Keratinocyte (primary cell): ENCODE results near the gene F11. TPM values are rescaled to one million over a fixed set of nuclear protein-coding genes. Genes with fewer than 3 reads are reported as not detected.
"Not testable (repeated sequence)": the region's sequence is repeated elsewhere in the genome, so short reads cannot be mapped to it uniquely, and the experiment has no call there.

Experiments used
- DNase-seq: peaks from one replicate; pipeline ENCODE4 v3.0.0-alpha.2; 2011; ENCODE audit warnings: low read depth, missing footprints, low spot score
- FAIRE-seq: peaks from 2 replicates; lab custom pipeline; 2011; peaks lifted over from hg19 to GRCh38; lab: Jason Lieb, UNC
- H2AFZ ChIP-seq: 2 replicates; pipeline ENCODE4 v1.6.0; 2012; ENCODE audit warnings: low read length, control low read depth, inconsistent platforms; ENCODE audit not compliant: control insufficient read depth
- H3K27ac ChIP-seq: 2 replicates; pipeline ENCODE4 v1.5.1; 2011; ENCODE audit warnings: low read length; ENCODE audit not compliant: control insufficient read depth, insufficient read depth
- H3K27me3 ChIP-seq: 3 replicates; pipeline ENCODE4 v1.6.0; 2011; ENCODE audit warnings: low read length; ENCODE audit not compliant: control insufficient read depth, insufficient read depth; ENCODE audit errors: extremely low read depth
- H3K36me3 ChIP-seq, 2 experiments: 2 replicates in 1 of 2; 3 replicates in 1 of 2; pipeline ENCODE4 v1.5.1; 2011; ENCODE audit warnings: low read length in 2 of 2, mild to moderate bottlenecking in 1 of 2; ENCODE audit not compliant: control insufficient read depth in 2 of 2, insufficient read depth in 2 of 2; ENCODE audit errors: extremely low read depth in 1 of 2
- H3K4me1 ChIP-seq: 3 replicates; pipeline ENCODE4 v1.5.1; 2011; ENCODE audit warnings: low read length; ENCODE audit not compliant: control insufficient read depth, insufficient read depth; ENCODE audit errors: extremely low read depth
- H3K4me2 ChIP-seq: 3 replicates; pipeline ENCODE4 v1.6.0; 2011; ENCODE audit warnings: low read depth, low read length; ENCODE audit not compliant: control insufficient read depth, insufficient read depth; ENCODE audit errors: extremely low read depth
- H3K4me3 ChIP-seq, 3 experiments: fragments of 200-600 bp in 1 of 3; sonication (generic) in 1 of 3; 2 replicates in 2 of 3; 3 replicates in 1 of 3; pipeline ENCODE4 v1.5.1; 2011 to 2016; ENCODE audit warnings: low read length in 3 of 3, mild to moderate bottlenecking in 3 of 3, control low read depth in 2 of 3, inconsistent platforms in 1 of 3, low read depth in 1 of 3, mixed read lengths in 1 of 3, mixed run types in 1 of 3, moderate library complexity in 1 of 3; ENCODE audit not compliant: control insufficient read depth in 2 of 3, insufficient read depth in 2 of 3; ENCODE audit errors: extremely low read depth in 1 of 3
- H3K79me2 ChIP-seq: 2 replicates; pipeline ENCODE4 v1.6.0; 2012; ENCODE audit warnings: low read length; ENCODE audit not compliant: control insufficient read depth, insufficient read depth
- H3K9ac ChIP-seq: 3 replicates; pipeline ENCODE4 v1.6.0; 2011; ENCODE audit warnings: low read length; ENCODE audit not compliant: control insufficient read depth, insufficient read depth; ENCODE audit errors: extremely low read depth
- H3K9me1 ChIP-seq: 3 replicates; pipeline ENCODE4 v1.6.0; 2011; ENCODE audit warnings: low read length; ENCODE audit not compliant: control insufficient read depth, insufficient read depth; ENCODE audit errors: extremely low read depth
- H3K9me3 ChIP-seq: 2 replicates; pipeline ENCODE4 v1.5.1; 2012; ENCODE audit warnings: low read depth, low read length; ENCODE audit not compliant: control insufficient read depth
- H4K20me1 ChIP-seq: 3 replicates; pipeline ENCODE4 v1.6.0; 2011; ENCODE audit warnings: low read length; ENCODE audit not compliant: control insufficient read depth, insufficient read depth; ENCODE audit errors: extremely low read depth
- CTCF ChIP-seq, 3 experiments: IDR thresholded peaks in 1 of 3; conservative IDR thresholded peaks in 1 of 3; optimal IDR thresholded peaks in 1 of 3; 2 replicates in 2 of 3; 3 replicates in 1 of 3; pipeline versions ENCODE3 to v1.5.1; 2011; ENCODE audit warnings: low read length in 3 of 3, mild to moderate bottlenecking in 3 of 3, moderate library complexity in 2 of 3, control low read depth in 1 of 3, inconsistent platforms in 1 of 3; ENCODE audit not compliant: insufficient read depth in 2 of 3; ENCODE audit errors: extremely low read depth in 1 of 3
- EZH2 ChIP-seq: IDR thresholded peaks from one replicate; pipeline ENCODE4 v1.6.1; 2012; ENCODE audit warnings: inconsistent platforms, mild to moderate bottlenecking, low read length, moderate library complexity
- dilution Hi-C: fragments of 300-500 bp; cut with MboI; formaldehyde crosslinking; loops from one replicate; pipeline ENCODE4 v1.7.0; 2020; ENCODE audit warnings: low sequenced_read_pairs; ENCODE audit not compliant: extremely low pct_ligation_motif_present
- polyA plus RNA-seq, 5 experiments: library from polyadenylated mRNA; depleted of rRNA in 3 of 5; stranded (reverse) in 3 of 5; stranded (forward) in 1 of 5; unstranded in 1 of 5; fragments of >200 nt; gene quantifications; 1 replicate in 1 of 5; 2 replicates in 3 of 5; 3 replicates in 1 of 5; pipeline versions ENCODE4 v1.2.1 to v1.2.3, GENCODE V29; 2011 to 2012; ENCODE audit warnings: missing spikeins in 2 of 5, low read depth in 1 of 5, low replicate concordance in 1 of 5

The F11 gene
- polyA plus RNA-seq, 1 donor (not counting 4 experiments of a cell fraction or from before 2014, with no cell fraction given) = not detected

- FAIRE-seq (no peak), DNase-seq (no peak)
- Histone ChIP-seq H3K27ac (no peak overlapping the region), H4K20me1 (no peaks in the 10 kb centered on the region), H3K79me2 (no peaks in the 10 kb centered on the region), H3K27me3 (no peaks in the 10 kb centered on the region), H3K36me3 (no peaks in the 10 kb centered on the region), H2AFZ (no peak overlapping the region), H3K4me3 (no peak overlapping the region), H3K9me3 (no peaks in the 10 kb centered on the region), H3K4me2 (no peak overlapping the region), H3K9ac (no peak overlapping the region), H3K4me1 (no peaks in the 10 kb centered on the region), H3K9me1 (no peaks in the 10 kb centered on the region)
- TF ChIP-seq EZH2 (no peak), CTCF (optimal IDR thresholded peaks at IDR 0.05 in 1 of 3, IDR thresholded peaks at IDR 0.05 in 1 of 3, conservative IDR thresholded peaks at IDR 0.05 in 1 of 3; ENCODE audit: extremely low read depth in 1 of 3, insufficient read depth in 2 of 3, low read length in 3 of 3) (no peak)
- dilution Hi-C loops = no loop called here
These were observed 41.9 kb downstream of the F11 start for GRCh38 chr4:186307916-186308315.

- Histone ChIP-seq H3K9me1 (no peaks in the 10 kb centered on the region), H4K20me1 (no peaks in the 10 kb centered on the region), H3K9me3 (no peaks in the 10 kb centered on the region), H3K36me3 (no peaks in the 10 kb centered on the region), H3K4me2 (no peak overlapping the region), H2AFZ (no peak overlapping the region), H3K4me3 (no peak overlapping the region), H3K27ac (no peak overlapping the region), H3K4me1 (no peaks in the 10 kb centered on the region), H3K79me2 (no peaks in the 10 kb centered on the region), H3K27me3 (no peaks in the 10 kb centered on the region), H3K9ac (no peak overlapping the region)
- TF ChIP-seq CTCF (optimal IDR thresholded peaks at IDR 0.05 in 1 of 3, IDR thresholded peaks at IDR 0.05 in 1 of 3, conservative IDR thresholded peaks at IDR 0.05 in 1 of 3; ENCODE audit: extremely low read depth in 1 of 3, insufficient read depth in 2 of 3, low read length in 3 of 3) (no peak), EZH2 (no peak)
- FAIRE-seq (no peak), DNase-seq (no peak)
- dilution Hi-C loops = no loop called here
These were observed 52.5 kb downstream of the F11 start for GRCh38 chr4:186318481-186318880.

- H3K27me3 ChIP-seq, H3K9me1 ChIP-seq, DNase-seq, H3K27ac ChIP-seq, H2AFZ ChIP-seq, H3K9me3 ChIP-seq, H3K4me3 ChIP-seq, H3K9ac ChIP-seq, H3K4me2 ChIP-seq, H3K4me1 ChIP-seq, H3K79me2 ChIP-seq, dilution Hi-C loops, H3K36me3 ChIP-seq, H4K20me1 ChIP-seq, FAIRE-seq: not testable (repeated sequence)
These were observed 58.7 kb downstream of the F11 start for GRCh38 chr4:186324660-186325059.
